NCI-H226 (cell line): ENCODE data around the gene KRTAP3-3.
A peak's percentile ranks its signal among the peaks of the same experiment; 100 is the strongest.
"Not testable (repeated sequence)": the region's sequence is repeated elsewhere in the genome, so short reads cannot be mapped to it uniquely, and the experiment has no call there.

Experiments
- DNase-seq: peaks from one replicate; pipeline ENCODE4 v3.0.0-alpha.2; 2015

The KRTAP3-3 gene

DNA sequence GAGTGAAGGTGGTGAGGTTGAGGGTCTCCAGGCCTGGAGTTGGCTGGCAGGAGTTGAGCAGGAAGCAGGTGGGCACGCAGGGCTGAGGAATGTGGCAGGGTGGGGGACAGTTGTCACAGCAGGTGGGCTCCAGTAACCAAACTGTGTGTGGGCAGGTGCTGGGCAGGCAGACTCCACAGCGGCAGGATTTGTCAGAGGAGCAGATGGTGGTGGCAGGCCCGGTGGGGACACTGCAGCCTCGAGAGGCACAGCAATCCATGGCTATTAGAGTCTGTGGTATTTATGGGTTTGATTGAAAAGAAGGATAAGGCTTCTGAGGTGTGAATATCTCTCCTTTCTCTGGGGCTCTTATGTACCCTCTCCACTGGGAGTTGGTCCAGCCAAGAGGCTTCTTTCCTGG, at the start of gene KRTAP3-3:
KRTAP3-3 (minus strand) TSS at position 326 of the 400 bp plus-strand sequence; CDS start at position 259, 67 bp downstream.
- DNase-seq: no peak

DNA sequence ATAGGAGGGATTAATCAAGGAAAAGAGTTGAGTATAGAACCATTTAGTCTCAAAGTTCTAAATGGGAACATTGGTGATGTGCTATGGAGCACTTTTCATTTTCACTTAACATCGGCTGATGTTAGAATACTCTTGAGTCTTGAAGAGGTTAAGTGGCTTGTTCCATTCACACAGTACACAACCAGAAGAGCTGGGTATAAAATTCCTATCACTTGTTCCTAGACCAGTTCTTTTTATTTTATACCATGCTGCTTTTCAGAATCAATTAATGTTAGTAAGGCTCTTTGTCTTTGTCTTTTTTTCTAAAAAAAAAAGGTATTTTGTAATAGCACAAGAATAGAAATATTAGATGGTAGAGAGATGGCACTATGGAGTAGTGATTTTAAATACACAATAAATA, 49.0 kb upstream of the KRTAP3-3 start:
- DNase-seq: no peak

DNA sequence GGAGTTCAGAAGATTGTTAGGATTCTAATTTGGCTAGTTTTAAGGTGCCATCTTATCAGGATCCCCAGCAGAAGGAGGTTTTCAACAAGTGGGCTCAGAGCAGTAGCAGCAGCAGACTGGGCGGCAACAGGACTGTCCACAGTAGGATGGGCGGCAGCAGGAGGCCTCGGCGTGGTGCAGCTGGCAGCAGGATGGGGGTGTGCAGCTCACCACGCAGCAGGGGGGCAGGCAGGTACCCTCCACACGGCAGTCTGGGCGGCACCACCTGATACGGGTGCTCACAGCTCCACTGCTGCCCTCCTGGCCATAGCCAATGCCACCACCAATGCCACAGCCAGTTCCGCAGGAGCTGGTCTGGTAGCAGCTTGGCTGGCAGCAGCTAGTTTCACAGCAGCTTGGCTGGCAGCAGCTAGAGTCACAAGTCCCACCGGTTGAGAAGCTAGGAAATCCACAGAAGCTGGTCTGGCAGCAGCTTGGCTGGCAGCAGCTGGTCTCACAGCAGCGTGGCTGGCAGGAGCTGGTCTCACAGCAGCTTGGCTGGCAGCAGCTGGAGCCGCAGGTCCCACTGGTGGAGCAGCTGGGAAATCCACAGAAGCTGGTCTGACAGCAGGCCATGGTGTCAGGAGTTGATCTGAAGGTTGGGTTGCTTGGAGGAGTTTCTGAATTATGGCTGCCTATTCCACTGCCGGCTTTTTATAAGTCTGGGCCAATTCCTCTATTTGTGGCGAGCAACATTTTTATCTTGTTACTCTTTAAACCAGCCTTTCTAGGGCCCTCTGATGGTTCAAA, 47.0 kb upstream of the KRTAP3-3 start, which contains the start of gene KRTAP1-1:
KRTAP1-1 (minus strand) TSS at position 668 of the 789 bp plus-strand sequence; CDS start at position 615, 53 bp downstream.
- DNase-seq: not testable (repeated sequence)

DNA sequence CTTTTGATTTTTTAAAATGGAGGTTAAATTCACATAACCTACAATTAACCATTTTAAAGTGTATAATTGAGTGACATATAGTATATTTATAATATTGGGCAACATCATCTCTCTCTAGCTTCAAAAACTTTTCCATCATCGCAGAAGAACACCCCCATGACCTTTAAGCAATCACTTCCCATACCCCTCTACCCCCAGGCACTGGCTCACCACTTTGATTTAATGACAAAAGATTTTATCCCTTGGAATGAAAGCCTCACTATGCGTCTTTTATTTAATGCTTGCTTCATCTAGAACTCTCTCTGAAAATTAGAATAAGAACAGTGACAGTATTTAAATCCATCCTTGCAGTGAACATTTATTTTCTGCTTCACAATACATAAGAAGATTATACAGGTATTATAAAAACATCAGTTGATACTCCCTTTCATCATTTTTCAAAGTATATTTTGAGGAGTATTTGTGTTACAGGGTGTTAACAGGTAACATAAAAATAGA, 43.9 kb upstream of the KRTAP3-3 start:
- no peak for DNase-seq

DNA sequence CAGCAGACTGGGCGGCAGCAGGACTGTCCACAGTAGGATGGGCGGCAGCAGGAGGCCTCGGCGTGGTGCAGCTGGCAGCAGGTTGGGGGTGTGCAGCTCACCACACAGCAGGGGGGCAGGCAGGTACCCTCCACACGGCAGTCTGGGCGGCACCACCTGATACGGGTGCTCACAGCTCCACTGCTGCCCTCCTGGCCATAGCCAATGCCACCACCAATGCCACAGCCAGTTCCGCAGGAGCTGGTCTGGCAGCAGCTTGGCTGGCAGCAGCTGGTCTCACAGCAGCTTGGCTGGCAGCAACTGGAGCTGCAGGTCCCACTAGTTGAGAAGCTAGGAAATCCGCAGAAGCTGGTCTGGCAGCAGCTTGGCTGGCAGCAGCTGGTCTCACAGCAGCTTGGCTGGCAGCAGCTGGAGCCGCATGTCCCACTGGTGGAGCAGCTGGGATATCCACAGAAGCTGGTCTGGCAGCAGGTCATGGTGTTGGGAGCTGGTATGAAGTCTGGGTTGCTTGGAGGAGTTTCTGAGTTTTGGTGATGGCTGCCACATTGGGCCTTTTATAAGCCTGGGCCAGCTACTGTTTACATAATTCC, 40.5 kb upstream of the KRTAP3-3 start, which contains the start of gene KRTAP1-3:
KRTAP1-3 (minus strand) TSS at position 529 of the 590 bp plus-strand sequence; CDS start at position 476, 53 bp downstream.
- not testable (repeated sequence) for DNase-seq

DNA sequence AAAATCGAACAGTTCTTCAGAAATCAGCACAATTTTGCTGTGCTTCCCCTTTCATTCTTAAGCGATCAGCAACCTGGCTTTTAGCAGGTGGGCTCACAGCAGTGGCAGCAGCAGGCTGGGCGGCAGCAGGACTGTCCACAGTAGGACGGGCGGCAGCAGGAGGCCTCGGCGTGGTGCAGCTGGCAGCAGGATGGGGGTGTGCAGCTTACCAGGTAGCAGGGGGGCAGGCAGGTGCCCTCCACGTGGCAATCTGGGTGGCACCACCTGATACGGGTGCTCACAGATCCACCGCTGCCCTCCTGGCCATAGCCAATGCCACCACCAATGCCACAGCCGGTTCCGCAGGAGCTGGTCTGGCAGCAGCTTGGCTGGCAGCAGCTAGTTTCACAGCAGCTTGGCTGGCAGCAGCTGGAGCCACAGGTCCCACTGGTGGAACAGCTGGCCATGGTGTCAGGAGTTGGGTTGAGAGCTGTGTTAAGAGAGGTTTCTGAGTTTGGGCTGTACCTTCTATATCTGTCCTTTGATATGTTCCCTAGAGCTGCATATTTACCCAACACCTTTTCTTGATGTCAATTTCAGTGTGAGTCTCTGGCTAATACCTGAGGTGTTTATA, 35.8 kb upstream of the KRTAP3-3 start, which contains the start of gene KRTAP1-4:
KRTAP1-4 (minus strand) TSS at position 563 of the 613 bp plus-strand sequence; CDS start at position 446, 117 bp downstream.
- DNase-seq: no peak

DNA sequence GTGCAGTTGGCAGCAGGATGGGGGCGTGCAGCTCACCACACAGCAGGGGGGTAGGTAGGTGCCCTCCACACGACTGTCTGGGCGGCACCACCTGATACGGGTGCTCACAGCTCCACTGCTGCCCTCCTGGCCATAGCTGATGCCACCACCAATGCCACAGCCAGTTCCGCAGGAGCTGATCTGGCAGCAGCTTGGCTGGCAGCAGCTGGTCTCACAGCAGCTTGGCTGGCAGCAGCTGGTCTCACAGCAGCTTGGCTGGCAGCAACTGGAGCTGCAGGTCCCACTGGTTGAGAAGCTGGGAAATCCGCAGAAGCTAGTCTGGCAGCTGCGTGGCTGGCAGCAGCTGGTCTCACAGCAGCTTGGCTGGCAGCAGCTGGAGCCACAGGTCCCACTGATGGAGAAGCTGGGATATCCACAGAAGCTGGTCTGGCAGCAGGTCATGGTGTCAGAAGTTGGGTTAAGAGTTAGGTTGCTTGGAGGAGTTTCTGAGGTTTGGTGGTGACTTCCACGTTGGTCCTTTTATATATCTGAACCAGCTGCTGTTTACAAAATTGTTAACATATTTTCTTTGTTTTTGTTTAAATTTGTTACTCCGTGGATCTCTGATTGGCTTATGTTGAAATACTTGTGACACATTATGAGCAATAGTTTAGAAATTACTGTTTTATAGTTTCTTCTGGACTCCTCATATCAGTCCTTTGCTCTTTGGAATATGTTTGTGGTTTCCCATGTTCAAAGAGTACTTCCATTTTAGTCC, 32.9 kb upstream of the KRTAP3-3 start, which contains the start of gene KRTAP1-5:
KRTAP1-5 (minus strand) TSS at position 494 of the 757 bp plus-strand sequence; CDS start at position 441, 53 bp downstream.
- peak; percentile 10 for DNase-seq

DNA sequence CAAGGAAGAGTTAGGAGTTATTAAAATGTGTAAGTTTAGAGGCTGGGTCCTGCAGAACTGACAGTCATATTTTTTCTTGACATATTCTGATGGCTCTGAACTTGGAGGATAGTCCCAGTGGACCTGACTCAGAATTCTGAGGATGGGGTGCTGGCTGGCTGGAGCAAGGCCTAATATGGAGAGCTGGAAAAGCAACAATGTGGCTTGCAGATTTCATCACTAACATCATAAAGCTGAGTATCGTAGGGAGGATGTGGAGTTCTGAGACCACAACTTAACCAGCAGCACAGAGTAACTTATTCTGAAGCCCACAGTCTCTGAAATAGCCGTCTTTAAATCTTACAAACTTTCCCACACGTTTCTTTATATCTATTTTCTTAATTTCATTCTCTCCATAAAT, 30.7 kb upstream of the KRTAP3-3 start:
- DNase-seq: no peak

DNA sequence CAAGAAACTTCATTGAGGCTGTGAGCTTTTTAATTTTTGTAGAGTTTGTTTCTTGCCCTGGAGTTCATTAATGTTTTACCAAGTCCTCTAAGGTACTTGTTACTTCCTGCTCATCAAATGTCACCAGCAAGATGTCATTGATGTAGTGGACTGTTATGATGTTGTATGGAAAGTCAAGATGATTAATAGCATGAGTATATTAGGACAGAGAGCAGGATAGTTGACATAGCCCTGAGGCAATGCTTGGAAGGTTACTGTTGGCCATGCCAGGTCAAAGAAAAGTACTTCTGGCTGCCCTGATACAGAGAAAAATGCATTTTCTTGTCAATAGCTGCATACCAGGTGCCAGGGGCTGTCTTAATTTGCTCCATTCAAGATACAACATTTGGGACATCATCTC, 26.4 kb upstream of the KRTAP3-3 start:
- DNase-seq: no peak

DNA sequence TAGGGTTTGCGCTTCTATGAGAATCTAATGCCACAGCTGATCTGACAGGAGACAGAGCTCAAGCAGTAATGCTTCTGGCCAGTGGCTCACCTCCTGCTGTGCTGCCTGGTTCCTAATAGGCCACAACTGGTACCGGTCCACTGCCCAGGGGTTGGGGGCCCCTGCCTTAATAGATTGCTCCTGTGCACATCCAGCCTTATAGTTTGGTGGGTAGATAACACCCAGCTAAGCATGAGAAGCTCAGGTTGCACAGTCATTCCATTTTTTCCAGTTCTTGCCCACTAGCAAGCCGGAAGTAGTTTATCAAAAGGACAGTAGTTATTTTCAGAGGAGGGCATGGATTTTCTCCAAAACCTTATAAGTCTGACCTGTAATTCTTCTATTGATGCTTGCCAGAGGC, 25.5 kb upstream of the KRTAP3-3 start:
- DNase-seq: no peak

DNA sequence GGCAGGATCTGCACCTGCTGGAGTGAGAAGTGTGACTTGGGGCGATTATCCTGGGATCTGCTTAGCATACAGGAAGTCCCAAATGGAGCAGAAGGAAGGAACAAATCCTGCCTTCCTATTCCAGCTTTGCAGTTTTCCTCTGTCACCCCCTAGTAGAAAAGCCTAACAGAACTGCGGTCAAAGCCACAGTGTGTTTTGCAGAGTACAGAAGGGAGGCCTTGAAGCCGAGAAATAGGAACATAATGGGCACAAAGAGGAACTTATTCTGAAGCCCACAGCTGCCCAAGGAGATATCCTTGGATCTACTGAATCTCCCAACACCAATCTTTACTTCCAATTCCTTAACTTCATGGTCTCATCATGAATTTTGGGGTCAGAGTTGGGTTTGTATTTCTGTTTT, 24.6 kb upstream of the KRTAP3-3 start:
- no peak for DNase-seq

DNA sequence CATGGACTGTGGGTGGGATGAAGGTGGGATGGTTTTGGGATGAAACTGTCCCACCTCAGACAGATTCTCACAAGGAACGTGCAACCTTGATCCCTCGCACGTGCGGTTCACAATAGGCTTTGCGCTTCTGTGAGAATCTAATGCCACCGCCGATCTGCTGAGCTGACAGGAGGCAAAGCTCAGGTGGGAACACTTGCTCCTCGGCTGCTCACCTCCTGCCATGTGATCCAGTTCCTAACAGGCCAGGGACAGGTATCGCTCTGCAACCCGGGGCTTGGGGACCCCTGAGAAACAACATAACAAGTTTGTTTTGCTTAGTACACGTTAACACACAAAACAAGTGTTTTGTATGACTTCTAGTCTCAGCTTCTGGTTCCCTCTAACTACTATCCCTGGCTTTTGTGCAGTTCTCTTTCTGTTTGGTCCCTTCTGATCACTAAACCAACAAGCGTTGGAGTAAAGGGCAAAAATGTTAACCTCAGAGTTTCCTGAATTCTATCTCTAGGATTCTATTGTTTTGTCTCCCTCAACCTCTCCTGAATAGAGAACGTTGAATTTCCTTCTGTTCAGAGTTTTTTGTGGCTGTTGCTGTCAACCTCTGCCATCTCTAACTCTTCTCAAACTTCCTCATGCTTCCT, 22.7 kb upstream of the KRTAP3-3 start:
- DNase-seq: no peak

DNA sequence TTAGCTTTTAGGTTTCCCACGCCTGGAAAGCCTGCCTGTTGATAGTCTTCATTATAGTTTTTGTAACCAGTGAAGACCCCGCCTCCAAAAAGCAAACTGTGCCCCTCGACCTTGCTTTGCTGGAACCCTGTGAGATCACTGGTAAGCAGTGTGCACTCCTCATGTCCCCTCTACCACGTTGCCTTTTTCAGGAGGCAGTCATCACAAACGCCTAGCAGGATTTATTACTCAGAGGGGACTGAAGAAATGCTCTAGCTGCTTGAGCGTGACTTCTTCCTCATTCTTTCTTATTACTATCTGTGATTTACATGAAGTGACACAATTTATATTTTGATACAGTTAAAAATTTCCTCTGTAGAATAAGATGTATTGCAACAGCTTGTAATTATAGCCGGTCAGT, 21.5 kb upstream of the KRTAP3-3 start:
- no peak for DNase-seq

DNA sequence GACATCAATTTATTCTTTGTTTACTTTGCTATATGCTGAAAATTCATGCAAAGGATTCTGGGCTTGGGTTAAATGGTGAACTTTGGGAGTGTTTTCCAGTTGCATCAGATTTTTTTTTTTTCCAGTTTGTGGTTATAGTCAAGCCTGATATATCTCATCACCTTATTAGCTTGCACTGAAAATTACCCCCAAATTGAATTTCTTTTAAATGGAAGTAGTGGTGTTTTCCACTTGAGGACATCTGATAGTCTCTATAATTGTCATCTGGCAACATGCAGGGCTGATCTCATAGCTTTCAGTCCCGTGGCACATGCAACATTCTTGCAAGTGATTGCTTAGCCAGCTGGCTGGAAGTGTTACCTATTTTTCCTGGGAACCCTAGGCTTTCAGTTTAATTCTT, 19.6 kb upstream of the KRTAP3-3 start:
- DNase-seq: no peak

DNA sequence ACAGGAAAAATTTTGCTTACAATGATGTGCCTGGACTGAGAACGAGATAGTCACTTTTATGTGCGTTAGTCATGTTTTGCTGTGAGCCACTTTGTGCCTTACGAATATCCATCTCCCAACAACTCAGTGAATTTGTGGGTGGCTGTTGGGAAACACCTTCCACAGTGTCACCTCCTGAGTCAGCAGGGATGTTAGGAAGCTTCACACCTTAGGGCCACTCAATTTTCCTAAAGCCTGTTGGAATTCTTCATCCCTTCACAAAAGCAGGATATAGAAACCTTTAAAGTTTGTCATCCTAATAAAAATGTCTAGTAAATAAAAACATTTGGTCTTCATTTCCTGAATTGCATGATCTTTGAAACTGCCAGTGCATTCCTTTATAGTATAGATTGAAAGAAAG, 19.2 kb upstream of the KRTAP3-3 start:
- no peak for DNase-seq

DNA sequence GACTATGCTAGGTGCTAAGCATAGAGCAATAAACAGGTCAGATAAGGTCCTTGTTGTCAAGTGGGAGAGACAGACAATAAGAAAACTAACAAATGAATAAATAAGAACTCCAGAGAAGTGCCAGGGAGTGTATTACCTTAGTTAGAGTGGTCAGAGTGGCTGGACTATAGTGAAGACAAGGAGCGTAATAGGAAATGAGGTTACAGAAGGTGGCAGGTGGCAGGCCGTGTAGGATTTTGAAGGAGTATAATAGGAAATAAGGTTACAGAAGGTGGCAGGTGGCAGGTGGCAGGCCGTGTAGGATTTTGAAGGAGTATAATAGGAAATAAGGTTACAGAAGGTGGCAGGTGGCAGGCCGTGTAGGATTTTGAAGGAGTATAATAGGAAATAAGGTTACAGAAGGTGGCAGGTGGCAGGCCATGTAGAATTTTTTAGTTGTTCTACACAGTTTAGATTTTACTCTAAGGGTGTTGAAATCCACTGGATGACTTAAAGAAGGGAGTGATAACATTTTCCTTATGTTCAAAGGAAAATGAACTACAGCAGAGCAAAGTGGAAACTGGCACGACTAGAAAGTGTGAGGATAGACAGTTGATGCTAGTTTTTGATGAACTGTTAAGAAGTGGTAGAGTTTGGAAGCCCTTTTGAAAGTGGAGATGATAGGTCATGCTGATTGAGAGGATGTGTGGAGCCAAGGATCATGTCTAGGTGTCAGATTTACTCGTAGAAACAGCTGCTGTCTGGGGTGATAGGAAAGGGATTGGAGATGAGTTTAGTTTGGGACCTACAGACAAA, 18.6 kb upstream of the KRTAP3-3 start:
- DNase-seq: no peak

DNA sequence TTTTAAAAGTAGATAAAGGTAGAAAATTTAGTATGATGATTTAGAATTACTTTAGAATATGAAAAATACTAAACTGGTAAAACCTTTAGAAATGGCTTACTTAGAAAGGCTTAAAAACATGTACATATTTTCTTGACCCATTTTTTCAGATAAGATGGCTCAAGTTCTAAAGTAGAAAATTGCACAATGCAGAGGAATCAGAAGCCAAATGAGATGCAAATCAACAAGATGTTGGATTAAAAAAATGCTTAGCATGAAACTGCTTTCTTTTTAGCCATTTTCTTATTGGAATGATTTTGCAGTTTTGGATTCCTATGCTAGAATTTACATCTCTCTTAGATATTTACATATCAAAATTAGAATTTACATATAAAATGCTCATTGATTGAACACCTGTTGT, 16.5 kb upstream of the KRTAP3-3 start:
- no peak for DNase-seq

DNA sequence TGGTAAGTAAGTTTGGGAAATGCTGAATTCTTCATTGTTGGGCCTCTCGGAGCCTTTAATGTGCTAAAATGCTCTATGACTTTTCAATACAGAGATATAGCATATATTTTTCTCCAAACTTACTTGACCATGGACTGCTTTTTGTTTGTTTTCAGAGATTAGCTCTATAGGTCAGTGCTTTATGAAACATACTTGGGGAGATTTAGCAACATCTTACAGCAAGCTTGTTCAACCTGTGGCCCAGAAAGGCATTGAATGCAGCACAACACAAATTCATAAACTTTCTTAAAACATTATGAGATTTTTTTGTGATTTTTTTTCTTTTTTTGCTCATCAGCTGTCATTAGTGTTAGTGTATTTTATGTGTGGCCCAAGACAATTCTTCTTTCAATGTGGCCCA, 16.0 kb upstream of the KRTAP3-3 start:
- DNase-seq: no peak

DNA sequence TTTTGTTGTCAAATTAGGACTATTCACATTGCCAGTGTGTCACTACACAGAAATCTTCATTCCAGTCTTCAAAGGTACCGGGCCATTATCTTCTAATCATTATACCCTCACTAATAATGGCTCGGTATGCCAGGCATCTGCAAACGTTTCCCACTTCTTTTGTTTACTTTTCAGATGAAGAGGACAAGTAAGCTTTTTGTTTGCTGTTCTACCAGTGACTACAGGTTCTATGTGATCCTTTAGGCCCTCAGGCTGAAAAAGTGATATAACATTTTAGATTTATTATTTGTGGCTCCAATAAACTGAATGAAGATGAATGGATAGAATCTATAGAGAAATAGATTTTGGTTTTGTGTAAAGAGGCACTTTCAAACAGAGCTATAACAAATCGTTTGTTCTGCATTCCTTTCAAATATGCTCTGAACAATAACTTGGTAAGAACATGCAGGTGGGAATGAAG, 15.4 kb upstream of the KRTAP3-3 start:
- DNase-seq: no peak

DNA sequence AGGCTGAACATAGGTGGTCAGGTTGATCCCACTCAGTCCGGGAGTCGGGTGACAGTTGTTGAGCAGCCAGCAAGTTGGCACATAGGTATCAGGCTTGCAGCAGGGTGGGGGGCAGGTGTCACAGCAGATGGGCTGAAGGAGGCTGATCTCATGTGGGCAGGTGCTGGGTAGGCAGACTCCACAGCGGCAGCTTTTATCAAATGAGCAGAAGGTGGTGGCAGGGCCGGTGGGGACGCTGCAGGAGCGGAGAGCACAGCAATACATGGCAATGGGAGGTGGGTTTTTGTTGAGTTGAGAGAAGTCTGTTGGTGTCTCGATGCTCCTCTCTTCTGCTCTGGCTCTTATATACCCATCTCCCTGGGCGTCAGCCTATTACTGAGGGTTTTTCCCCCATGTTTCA, 14.8 kb upstream of the KRTAP3-3 start, which contains the start of gene KRTAP3-1:
KRTAP3-1 (minus strand) TSS at position 318 of the 400 bp plus-strand sequence; CDS start at position 264, 54 bp downstream.
- DNase-seq: no peak

DNA sequence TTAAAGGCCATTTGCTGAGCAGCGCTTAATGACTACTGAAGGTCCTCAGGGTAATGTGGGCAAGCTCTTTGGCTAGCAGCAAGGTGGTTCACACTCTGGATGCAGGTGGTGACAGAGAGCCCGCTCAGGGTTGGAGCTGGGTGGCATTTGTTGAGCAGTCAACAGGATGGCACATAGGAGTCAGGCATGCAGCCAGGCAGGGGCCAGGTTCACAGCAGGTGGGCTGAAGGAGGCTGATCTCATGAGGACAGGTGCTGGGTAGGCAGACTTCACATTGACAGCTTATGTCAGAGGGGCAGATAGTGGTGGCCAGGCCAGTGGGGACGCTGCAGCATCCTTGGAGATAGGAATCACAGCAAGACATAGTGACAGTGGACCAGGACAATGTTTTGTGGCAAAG, 10.4 kb upstream of the KRTAP3-3 start:
- no peak for DNase-seq
